ENCODE data around the gene CDK14.
"Not testable (repeated sequence)": the region's sequence is repeated elsewhere in the genome, so short reads cannot be mapped to it uniquely, and the experiment has no call there.

The CDK14 gene

GRCh38 chr7:90751595-90751994 lies 155.5 kb downstream of the CDK14 start:
- H2AFZ ChIP-seq (ENCODE audit: low read depth, low read length): no peak overlapping the region
- no peak overlapping the region for H3K4me3 ChIP-seq (ENCODE audit: low read length)
- H3K4me1 ChIP-seq (ENCODE audit: insufficient read depth, low read length): no peaks in the 10 kb centered on the region
- no peaks in the 10 kb centered on the region for H3K27me3 ChIP-seq (ENCODE audit: insufficient read depth, low read length)
- H3K9me3 ChIP-seq (ENCODE audit: low read length): no peaks in the 10 kb centered on the region
- peaks cover 6% of the 10 kb centered on the region for H3K36me3 ChIP-seq (ENCODE audit: insufficient read depth, low read length)

GRCh38 chr7:90752051-90752450 lies 155.9 kb downstream of the CDK14 start:
- no peak overlapping the region for H3K4me3 ChIP-seq (ENCODE audit: low read length)
- no peaks in the 10 kb centered on the region for H3K9me3 ChIP-seq (ENCODE audit: low read length)
- H3K36me3 ChIP-seq (ENCODE audit: insufficient read depth, low read length): peaks cover 6% of the 10 kb centered on the region
- H2AFZ ChIP-seq (ENCODE audit: low read depth, low read length): no peak overlapping the region
- H3K27me3 ChIP-seq (ENCODE audit: insufficient read depth, low read length): no peaks in the 10 kb centered on the region
- H3K4me1 ChIP-seq (ENCODE audit: insufficient read depth, low read length): no peaks in the 10 kb centered on the region

GRCh38 chr7:90755041-90755440 lies 158.9 kb downstream of the CDK14 start:
- Histone ChIP-seq H2AFZ (ENCODE audit: low read depth, low read length) (no peak overlapping the region), H3K36me3 (ENCODE audit: insufficient read depth, low read length) (peaks cover 3% of the 10 kb centered on the region), H3K4me3 (ENCODE audit: low read length) (no peak overlapping the region), H3K9me3 (ENCODE audit: low read length) (no peaks in the 10 kb centered on the region), H3K27me3 (ENCODE audit: insufficient read depth, low read length) (no peaks in the 10 kb centered on the region), H3K4me1 (ENCODE audit: insufficient read depth, low read length) (peaks cover 7% of the 10 kb centered on the region)

- Histone ChIP-seq H3K27me3 (ENCODE audit: insufficient read depth, low read length) (no peaks in the 10 kb centered on the region), H3K4me3 (ENCODE audit: low read length) (no peak overlapping the region), H3K36me3 (ENCODE audit: insufficient read depth, low read length) (no peaks in the 10 kb centered on the region), H3K4me1 (ENCODE audit: insufficient read depth, low read length) (peaks cover 11% of the 10 kb centered on the region), H2AFZ (ENCODE audit: low read depth, low read length) (no peak overlapping the region), H3K9me3 (ENCODE audit: low read length) (no peaks in the 10 kb centered on the region)
Observed at GRCh38 chr7:90756366-90756765, 160.2 kb downstream of the CDK14 start.

- not testable (repeated sequence) for H3K27me3 ChIP-seq (ENCODE audit: insufficient read depth, low read length); H3K4me3 ChIP-seq (ENCODE audit: low read length)
- H3K4me1 ChIP-seq (ENCODE audit: insufficient read depth, low read length): peaks cover 11% of the 10 kb centered on the region
Observed at GRCh38 chr7:90757565-90757950, 161.4 kb downstream of the CDK14 start.

DNA sequence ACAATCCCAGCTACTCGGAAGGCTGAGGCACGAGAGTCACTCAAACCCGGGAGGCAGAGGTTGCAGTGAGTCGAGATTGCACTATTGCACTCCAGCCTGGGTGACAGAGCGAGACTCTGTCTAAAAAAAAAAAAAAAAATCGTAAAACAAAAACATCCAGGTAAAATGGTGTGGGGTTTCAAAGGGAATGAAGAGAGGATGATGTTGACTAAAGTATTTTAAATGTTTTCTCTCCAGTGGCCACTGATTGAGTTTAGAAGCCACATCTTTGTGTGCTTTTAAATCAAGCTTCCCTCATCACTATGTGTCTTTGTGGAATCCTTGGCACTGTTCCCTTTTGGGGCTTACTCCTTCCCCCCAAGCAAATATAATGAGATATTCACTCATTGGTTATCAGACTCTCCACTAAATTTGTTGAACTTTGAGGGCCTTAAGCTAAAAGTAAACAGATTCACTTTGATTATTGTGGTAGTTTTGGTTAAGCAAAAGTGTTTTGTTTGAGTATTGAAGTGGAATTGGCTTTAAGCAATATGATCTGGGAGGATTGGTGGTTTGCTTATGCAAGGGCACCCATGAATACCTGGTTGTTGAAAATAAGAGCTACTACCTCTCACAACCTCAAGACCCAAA lies 162.9 kb downstream of the CDK14 start:
- Histone ChIP-seq H3K9me3 (ENCODE audit: low read length) (no peaks in the 10 kb centered on the region), H3K4me3 (ENCODE audit: low read length) (no peak overlapping the region), H3K27me3 (ENCODE audit: insufficient read depth, low read length) (no peaks in the 10 kb centered on the region), H2AFZ (ENCODE audit: low read depth, low read length) (no peak overlapping the region), H3K4me1 (ENCODE audit: insufficient read depth, low read length) (peaks cover 11% of the 10 kb centered on the region), H3K36me3 (ENCODE audit: insufficient read depth, low read length) (no peaks in the 10 kb centered on the region)

More at GRCh38 chr7:90757565-90757950, 161.4 kb downstream of the CDK14 start:
- H2AFZ ChIP-seq (ENCODE audit: low read depth, low read length); H3K9me3 ChIP-seq (ENCODE audit: low read length); H3K36me3 ChIP-seq (ENCODE audit: insufficient read depth, low read length): not testable (repeated sequence)

- Histone ChIP-seq H3K4me3 (ENCODE audit: low read length) (no peak overlapping the region), H3K9me3 (ENCODE audit: low read length) (no peaks in the 10 kb centered on the region), H3K4me1 (ENCODE audit: insufficient read depth, low read length) (peaks cover 11% of the 10 kb centered on the region), H2AFZ (ENCODE audit: low read depth, low read length) (no peak overlapping the region), H3K36me3 (ENCODE audit: insufficient read depth, low read length) (no peaks in the 10 kb centered on the region), H3K27me3 (ENCODE audit: insufficient read depth, low read length) (no peaks in the 10 kb centered on the region)
Observed at GRCh38 chr7:90759710-90760109, 163.6 kb downstream of the CDK14 start.

DNA sequence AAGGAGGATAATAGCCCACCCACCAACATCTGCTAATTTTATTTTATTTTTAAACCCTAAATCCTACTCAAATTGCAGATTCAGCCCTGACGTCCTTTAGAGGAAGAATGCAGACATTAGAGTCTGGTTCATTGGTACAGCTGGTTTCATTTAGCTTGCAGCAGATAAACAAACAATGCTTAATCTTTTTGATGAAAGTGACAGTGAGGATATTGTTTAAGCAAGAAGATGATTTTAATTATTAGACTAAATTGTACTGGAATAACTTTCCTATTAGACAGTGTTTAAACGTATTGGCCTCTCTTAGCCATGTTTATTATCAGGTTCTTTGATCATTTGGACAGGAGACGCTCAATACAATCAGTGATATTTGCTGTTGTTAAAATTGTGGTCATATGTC lies 164.8 kb downstream of the CDK14 start:
- no peaks in the 10 kb centered on the region for H3K9me3 ChIP-seq (ENCODE audit: low read length)
- H3K36me3 ChIP-seq (ENCODE audit: insufficient read depth, low read length): no peaks in the 10 kb centered on the region
- no peaks in the 10 kb centered on the region for H3K27me3 ChIP-seq (ENCODE audit: insufficient read depth, low read length)
- H3K4me3 ChIP-seq (ENCODE audit: low read length): no peak overlapping the region
- H3K4me1 ChIP-seq (ENCODE audit: insufficient read depth, low read length): peaks cover 11% of the 10 kb centered on the region
- H2AFZ ChIP-seq (ENCODE audit: low read depth, low read length): no peak overlapping the region

DNA sequence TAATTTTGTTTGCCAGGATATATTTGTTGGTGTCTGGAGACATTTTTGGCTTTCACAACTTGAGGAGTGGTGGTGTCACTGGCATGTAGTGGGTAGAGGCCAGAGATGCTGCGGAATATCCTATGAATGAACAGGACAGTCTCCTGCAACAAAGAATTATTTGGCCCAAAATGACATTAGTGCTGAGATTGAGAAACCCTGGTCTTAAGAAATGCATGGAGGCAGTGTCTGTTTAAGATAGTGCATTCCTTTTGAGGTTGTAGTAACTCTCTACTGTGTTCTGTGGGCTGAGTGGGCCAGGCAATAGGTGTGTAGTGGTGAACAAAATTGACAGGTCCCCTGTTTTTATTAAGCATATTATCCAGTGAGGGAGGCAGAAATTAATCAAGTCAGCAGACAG lies 165.5 kb downstream of the CDK14 start:
- no peaks in the 10 kb centered on the region for H3K36me3 ChIP-seq (ENCODE audit: insufficient read depth, low read length)
- H3K9me3 ChIP-seq (ENCODE audit: low read length): no peaks in the 10 kb centered on the region
- no peak overlapping the region for H3K4me3 ChIP-seq (ENCODE audit: low read length)
- no peak overlapping the region for H2AFZ ChIP-seq (ENCODE audit: low read depth, low read length)
- H3K4me1 ChIP-seq (ENCODE audit: insufficient read depth, low read length): peaks cover 11% of the 10 kb centered on the region
- no peaks in the 10 kb centered on the region for H3K27me3 ChIP-seq (ENCODE audit: insufficient read depth, low read length)

DNA sequence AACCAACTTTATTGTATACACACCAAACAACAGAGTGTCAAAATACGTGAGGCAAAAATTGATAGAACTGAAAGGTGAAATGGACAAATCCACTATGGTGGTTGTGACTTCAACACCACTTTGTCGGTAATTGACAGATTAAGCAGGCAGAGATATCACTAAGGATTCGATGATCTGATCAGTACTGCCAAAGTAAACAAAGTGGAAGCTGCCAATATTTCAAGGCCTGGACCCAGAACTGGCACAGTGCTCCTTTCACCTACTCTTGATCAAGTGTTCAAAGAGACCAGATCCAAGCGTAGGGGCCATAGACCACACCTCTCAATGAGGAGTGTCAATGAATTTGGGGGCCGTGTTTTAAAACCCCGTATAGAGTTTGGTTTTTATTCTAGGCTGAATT lies 167.0 kb downstream of the CDK14 start:
- no peaks in the 10 kb centered on the region for H3K27me3 ChIP-seq (ENCODE audit: insufficient read depth, low read length)
- H2AFZ ChIP-seq (ENCODE audit: low read depth, low read length): no peak overlapping the region
- peaks cover 11% of the 10 kb centered on the region for H3K4me1 ChIP-seq (ENCODE audit: insufficient read depth, low read length)
- H3K4me3 ChIP-seq (ENCODE audit: low read length): no peak overlapping the region
- H3K9me3 ChIP-seq (ENCODE audit: low read length): no peaks in the 10 kb centered on the region
- no peaks in the 10 kb centered on the region for H3K36me3 ChIP-seq (ENCODE audit: insufficient read depth, low read length)

GRCh38 chr7:90764848-90765570 lies 168.9 kb downstream of the CDK14 start:
- Histone ChIP-seq H3K9me3 (ENCODE audit: low read length) (no peaks in the 10 kb centered on the region), H3K4me1 (ENCODE audit: insufficient read depth, low read length) (peaks cover 4% of the 10 kb centered on the region), H3K36me3 (ENCODE audit: insufficient read depth, low read length) (no peaks in the 10 kb centered on the region), H3K4me3 (ENCODE audit: low read length) (no peak overlapping the region), H3K27me3 (ENCODE audit: insufficient read depth, low read length) (no peaks in the 10 kb centered on the region), H2AFZ (ENCODE audit: low read depth, low read length) (no peak overlapping the region)

GRCh38 chr7:90766814-90767564 lies 170.9 kb downstream of the CDK14 start:
- peaks cover 5% of the 10 kb centered on the region for H3K9me3 ChIP-seq (ENCODE audit: low read length)
- H3K27me3 ChIP-seq (ENCODE audit: insufficient read depth, low read length): no peaks in the 10 kb centered on the region
- H3K36me3 ChIP-seq (ENCODE audit: insufficient read depth, low read length): peaks cover 3% of the 10 kb centered on the region
- no peaks in the 10 kb centered on the region for H3K4me1 ChIP-seq (ENCODE audit: insufficient read depth, low read length)
- no peak overlapping the region for H2AFZ ChIP-seq (ENCODE audit: low read depth, low read length)
- H3K4me3 ChIP-seq (ENCODE audit: low read length): no peak overlapping the region

- H2AFZ ChIP-seq (ENCODE audit: low read depth, low read length): no peak overlapping the region
- no peak overlapping the region for H3K4me3 ChIP-seq (ENCODE audit: low read length)
- peaks cover 3% of the 10 kb centered on the region for H3K36me3 ChIP-seq (ENCODE audit: insufficient read depth, low read length)
- H3K4me1 ChIP-seq (ENCODE audit: insufficient read depth, low read length): no peaks in the 10 kb centered on the region
- H3K9me3 ChIP-seq (ENCODE audit: low read length): peaks cover 5% of the 10 kb centered on the region
- no peaks in the 10 kb centered on the region for H3K27me3 ChIP-seq (ENCODE audit: insufficient read depth, low read length)
Observed at GRCh38 chr7:90768301-90768700, 172.2 kb downstream of the CDK14 start.

Data from neuron (in vitro differentiated cells).